ENCODE measurements around the gene TSPO2.
A peak's percentile ranks its signal among the peaks of the same experiment; 100 is the strongest.

Gene TSPO2

GRCh38 chr6:41078101-41078500 is 35.8 kb downstream of the TSPO2 start:
- DNase-seq, result no peak

- no peak for DNase-seq
Measured at GRCh38 chr6:41079080-41079479, 36.8 kb downstream of the TSPO2 start.

GRCh38 chr6:41080621-41081020 is 38.4 kb downstream of the TSPO2 start:
- no peak for DNase-seq

GRCh38 chr6:41083072-41083471 is 40.8 kb downstream of the TSPO2 start:
- DNase-seq, result no peak

GRCh38 chr6:41085182-41085581 is 42.9 kb downstream of the TSPO2 start:
- DNase-seq, result no peak

- no peak for DNase-seq
Measured at GRCh38 chr6:41088451-41088850, 46.2 kb downstream of the TSPO2 start.

- DNase-seq, result no peak
Measured at GRCh38 chr6:41090841-41091761, 48.8 kb downstream of the TSPO2 start.

- DNase-seq, result peak in 1 of 2 experiments; percentile 16
Measured at GRCh38 chr6:41092421-41093140, 50.3 kb downstream of the TSPO2 start.

GRCh38 chr6:41093729-41094128 is 51.5 kb downstream of the TSPO2 start:
- no peak for DNase-seq
